ENCODE measurements around the gene CELA2A.

DNA sequence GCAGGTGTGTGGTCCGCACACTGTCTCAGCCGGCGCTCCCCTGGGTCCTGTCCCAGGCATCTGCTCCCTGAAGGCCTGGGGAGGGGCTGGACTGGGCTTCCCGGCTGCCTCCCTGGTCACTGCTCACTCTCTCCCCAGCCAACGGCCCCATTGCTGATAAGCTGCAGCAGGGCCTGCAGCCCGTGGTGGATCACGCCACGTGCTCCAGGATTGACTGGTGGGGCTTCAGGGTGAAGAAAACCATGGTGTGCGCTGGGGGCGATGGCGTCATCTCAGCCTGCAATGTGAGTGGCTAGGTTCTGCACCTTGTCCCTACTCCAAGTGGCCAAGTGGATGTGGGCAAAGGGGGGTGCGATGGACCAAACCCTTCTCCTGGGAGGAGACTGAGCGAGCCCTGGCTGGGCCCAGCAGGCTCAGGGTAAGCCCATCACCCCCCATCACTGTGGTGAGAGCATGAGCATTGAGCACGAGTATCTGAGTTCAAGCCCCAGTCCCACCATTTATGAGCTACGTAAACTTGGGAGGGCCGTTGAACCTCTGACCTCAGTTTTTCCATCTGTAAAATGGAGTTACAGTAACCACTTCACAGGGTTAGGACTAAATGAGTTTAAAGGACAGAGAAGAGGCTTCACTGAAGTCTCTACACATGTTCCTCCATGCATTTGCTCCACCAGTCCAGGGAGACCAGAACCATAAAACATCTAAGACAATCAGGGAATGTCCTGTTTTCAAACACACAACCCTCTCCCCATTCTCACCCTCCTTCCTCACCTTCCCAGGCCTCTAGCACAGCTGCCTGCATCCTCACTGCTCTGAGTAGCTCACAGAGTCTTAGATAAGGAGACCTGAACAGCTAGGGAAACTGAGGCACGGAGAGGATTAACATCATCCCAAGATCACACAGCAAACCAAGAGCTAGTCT, 11.8 kb upstream of the CELA2A start:
- TF ChIP-seq, protein P1, sequence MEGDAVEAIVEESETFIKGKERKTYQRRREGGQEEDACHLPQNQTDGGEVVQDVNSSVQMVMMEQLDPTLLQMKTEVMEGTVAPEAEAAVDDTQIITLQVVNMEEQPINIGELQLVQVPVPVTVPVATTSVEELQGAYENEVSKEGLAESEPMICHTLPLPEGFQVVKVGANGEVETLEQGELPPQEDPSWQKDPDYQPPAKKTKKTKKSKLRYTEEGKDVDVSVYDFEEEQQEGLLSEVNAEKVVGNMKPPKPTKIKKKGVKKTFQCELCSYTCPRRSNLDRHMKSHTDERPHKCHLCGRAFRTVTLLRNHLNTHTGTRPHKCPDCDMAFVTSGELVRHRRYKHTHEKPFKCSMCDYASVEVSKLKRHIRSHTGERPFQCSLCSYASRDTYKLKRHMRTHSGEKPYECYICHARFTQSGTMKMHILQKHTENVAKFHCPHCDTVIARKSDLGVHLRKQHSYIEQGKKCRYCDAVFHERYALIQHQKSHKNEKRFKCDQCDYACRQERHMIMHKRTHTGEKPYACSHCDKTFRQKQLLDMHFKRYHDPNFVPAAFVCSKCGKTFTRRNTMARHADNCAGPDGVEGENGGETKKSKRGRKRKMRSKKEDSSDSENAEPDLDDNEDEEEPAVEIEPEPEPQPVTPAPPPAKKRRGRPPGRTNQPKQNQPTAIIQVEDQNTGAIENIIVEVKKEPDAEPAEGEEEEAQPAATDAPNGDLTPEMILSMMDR (conservative IDR thresholded peaks at IDR 0.05 in 1 of 2, IDR thresholded peaks at IDR 0.05 in 1 of 2; ENCODE audit: extremely low read depth in 1 of 2, insufficient read depth in 1 of 2, low read depth in 1 of 2, low read length in 2 of 2) = no peak
- TF ChIP-seq EZH2 (IDR thresholded peaks at IDR 0.05; ENCODE audit: borderline replicate concordance, low read length) = no peak
